A204.1 (cell line): ENCODE measurements around the gene PARG.
"Not testable (repeated sequence)": the region's sequence is repeated elsewhere in the genome, so short reads cannot be mapped to it uniquely, and the experiment has no call there.

Experiments used
- FAIRE-seq: peaks from 2 replicates; lab custom pipeline; 2012; peaks lifted over from hg19 to GRCh38; lab: Jason Lieb, UNC

The PARG gene

DNA sequence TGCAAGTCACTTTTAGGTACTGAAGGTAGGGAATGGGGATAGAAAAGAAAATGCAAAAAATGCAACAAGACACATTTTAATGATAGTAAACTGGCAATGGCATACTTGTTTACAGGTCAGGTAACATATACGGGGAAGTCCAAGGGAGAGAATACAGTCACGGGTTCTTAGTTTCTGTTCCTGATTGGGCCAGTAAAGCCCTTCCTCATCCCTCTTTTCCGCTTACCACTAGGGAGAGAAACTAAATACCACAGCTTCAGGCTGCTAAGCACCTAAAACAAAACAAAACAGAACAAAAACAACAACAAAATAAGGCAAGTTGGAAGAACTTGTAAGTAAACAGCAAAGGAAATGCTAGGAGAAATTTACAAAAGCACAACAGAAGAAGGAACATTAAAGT lies 114.5 kb downstream of the PARG start:
- no peak for FAIRE-seq

DNA sequence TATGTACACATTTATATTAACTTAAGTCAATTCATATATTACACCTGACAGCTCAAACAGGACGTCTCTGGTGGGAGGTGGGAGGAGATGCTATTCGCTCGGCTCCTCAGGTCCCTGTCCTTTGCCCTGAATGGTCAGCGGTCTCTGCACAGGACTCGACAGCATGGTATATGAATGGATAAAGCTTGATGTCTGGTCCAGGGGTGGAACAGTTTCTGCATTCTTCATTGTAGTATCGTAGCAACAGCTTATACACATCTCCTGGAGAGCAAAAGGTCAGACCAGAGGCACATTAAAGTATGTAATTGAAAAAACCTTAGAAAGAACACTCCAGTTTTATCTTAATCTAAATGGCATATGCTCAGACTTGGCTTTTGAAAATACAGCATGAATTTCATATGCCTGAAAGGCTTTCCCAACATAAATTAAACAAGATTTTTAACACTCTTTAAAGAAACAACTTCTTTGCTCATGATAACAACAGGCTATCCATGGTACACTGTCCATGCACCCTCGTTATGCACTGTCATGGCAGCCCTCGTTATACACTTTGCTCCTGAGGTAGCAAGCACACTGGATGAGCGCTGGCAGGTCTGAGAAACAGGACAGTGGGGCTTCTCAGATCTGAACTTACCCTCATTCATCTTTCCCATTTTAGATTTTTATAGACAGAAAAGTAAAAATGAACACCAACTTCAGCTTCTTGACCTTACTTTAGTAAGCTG lies 122.4 kb downstream of the PARG start:
- FAIRE-seq, result no peak

DNA sequence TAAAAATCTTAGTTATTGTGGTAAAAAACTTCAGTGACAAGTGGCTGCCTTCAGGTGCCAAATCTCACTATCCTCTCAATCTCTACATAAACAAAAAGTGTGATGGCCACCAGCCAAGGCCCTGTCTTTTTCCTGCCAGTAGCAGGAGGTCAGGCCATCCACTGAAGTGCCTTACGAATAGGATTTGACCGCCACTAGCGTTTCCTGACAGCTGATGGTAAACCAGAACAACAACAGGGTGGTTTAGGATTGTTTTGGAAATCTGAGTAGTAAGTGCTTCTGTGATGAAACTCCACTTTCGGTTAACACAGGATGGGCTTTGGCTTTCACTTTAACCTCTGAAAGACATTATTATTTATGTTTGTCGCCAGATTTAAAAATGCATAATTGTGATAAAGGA lies 124.0 kb downstream of the PARG start:
- no peak for FAIRE-seq

DNA sequence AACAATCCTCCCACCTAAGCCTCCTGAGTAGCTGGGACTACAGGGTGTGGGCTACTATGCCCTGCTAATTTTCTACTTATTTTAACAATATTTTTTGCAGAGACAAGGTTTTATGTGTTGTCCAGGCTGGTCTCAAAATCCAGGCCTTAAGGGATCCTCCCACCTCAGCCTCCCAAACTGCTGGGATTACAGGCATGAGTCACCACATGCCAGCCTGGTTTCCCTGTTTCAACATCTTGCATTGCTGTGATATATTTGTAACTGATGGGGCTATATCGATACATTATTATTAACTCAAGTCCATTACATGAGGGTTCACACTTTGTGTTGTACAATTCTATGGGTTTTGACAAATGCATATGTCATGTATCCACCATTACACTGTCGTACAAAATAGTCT lies 137.8 kb downstream of the PARG start:
- FAIRE-seq, result no peak

DNA sequence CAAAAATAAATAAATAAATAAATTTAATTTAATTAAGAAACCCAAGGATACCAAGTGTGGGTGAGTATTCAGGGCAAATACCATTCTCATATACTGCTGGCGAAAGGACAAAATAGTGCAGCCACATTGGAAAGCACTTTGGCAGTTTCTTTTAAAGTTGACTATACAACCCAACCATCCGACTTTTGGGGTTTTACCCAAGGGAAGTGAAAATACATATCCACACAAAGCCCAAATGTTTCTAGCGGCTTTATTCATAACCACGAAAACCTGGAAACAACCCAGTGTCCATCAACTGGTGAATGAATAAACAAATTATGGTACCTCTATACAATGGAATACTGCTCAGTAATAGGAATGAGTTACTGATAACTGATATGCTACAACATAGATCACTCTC lies 143.6 kb downstream of the PARG start:
- FAIRE-seq, result no peak

DNA sequence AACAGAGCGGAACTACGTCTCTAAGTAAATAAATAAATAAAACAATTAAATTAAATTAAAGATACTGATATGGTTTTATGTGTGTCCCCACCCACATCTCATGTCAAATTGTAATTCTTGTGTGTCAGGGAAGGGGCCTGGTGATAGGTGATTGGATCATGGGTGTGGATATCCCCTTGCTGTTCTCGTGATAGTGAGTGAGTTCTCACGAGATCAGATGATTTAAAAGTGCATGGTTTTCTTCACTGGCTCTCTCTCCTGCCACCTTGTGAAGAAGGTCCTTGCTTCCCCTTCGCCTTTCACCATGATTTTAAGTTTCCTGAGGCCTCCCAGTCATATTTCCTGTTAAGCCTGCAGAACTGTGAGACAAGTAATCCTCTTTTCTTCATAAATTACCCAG lies 150.7 kb downstream of the PARG start:
- no peak for FAIRE-seq

DNA sequence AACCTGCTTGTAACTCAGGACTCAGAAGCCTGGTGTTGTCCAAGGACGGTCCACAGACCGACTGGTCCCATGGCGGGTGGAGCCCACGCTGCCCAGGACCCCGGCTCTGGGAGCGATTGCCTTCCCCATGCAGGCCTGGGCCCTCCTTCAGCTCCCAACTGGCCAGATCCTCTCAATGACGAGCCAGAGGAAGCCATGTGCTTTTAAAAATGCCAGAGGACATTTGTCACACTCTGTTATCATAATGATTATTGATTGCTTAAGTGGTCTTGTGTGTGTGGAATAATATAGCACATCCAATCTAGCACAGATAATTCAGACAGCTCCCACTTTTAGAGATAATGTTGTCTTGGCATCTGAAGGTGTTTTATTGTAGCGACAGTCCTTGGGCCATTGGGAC lies 157.1 kb downstream of the PARG start:
- FAIRE-seq, result no peak

DNA sequence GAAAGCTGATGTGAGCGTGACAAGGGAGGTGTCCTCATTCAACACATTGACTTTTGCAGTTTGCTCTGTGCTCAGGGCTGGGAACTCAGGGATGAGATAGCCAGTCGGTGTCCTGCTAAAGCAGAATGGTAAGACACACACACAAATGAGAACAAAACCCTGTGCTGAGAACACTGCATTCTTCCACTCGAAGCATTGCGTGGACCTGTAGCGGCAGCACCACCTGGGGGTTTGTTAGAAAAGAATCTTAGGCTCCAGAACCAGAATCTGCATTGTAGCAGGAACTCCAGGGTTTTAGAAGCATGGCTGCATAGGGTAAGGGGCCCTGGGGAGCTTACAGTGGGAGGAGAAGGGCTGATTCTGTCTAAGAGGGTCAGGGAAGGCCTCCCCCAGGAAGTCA lies 158.2 kb downstream of the PARG start:
- FAIRE-seq, result no peak

DNA sequence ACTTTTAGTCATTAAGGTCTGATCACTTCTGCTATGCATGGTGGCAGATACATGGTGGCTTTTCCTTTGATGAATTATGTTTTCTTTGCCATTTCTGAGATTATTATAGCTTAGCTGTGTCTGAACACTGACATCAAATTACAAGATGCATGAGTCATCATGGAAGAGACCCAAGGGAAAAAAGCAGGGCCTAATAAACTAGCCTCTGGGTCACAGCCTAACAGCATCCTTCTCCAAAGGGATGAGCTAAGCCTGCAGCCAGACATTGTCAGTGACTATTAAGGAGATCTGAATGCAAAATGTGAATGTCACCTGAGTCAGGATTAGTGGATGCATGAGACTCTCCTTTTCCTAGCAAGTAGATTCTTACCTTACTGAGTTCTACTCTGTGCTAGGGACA lies 160.6 kb downstream of the PARG start:
- no peak for FAIRE-seq

DNA sequence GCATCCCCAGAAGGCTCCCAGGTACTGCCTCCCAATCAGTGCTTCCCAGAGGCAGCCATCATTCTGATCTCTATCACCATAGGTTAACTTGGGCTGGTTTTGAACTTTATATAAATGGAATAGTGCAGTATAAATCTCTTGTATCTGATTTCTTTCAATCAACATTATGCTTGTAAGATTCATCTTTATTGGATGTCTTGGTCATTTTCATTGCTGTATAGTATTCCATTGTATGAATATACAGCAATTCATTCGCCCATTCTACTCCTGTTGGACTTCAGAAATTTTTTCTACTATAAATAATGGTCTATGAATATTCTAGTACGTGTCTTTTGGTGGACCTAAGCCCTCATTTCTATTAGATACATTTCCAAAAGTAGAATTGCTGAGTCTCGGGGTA lies 163.6 kb downstream of the PARG start:
- no peak for FAIRE-seq

DNA sequence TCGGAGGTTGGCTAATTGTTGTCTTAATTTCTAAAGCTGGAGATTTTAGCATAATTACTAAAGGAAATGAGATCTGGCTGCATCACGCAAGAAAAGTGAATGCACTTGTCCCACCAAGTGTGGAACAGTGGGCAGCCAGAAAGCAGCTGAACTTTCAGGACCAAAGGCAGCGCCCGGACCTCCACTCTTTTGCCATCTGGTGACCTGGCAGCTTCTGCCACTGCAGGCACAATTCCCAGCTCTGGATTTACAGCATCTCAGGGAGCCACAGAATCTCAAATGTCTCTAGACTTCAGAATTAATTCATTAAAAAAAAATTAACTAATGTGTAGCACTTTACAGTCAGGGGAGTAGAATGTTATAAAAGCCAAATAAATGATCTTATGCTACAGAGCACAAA lies 165.0 kb downstream of the PARG start:
- no peak for FAIRE-seq

DNA sequence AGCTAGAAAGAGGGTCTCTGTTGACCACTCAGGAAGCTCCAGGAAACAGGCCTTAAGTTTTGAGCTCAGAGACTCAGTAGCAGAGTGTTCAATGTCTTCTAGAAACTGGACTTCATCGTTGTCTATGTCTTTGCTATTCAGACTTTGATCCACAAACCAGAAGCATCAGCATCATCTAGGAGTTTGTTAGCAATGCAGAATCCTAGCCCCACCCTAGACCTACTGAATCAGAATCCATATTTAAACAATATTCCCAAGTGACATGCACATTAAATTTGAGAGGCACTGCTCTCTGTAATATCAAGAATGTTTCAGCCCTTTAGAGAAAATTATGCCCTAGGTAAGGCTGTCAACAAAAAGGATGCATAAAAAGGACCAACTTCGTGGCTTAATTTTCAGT lies 166.8 kb downstream of the PARG start:
- FAIRE-seq, result no peak

DNA sequence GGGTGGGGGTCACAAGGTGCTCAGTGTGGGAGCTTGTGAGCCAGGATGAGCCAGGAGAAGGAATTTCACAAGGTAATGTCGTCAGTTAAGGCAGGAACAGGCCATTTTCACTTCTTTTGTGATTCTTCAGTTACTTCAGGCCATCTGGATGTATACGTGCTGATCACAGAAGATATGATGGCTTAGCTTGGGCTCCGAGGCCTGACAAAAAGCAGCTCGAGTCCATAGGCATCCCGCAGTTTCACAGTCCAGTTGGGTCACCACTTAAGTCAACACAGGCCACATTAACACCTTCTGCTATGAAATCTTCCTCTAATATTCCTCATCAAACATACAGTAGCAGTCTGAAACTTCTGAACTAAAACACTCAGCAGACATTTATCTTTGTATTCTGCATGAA lies 168.9 kb downstream of the PARG start:
- not testable (repeated sequence) for FAIRE-seq

DNA sequence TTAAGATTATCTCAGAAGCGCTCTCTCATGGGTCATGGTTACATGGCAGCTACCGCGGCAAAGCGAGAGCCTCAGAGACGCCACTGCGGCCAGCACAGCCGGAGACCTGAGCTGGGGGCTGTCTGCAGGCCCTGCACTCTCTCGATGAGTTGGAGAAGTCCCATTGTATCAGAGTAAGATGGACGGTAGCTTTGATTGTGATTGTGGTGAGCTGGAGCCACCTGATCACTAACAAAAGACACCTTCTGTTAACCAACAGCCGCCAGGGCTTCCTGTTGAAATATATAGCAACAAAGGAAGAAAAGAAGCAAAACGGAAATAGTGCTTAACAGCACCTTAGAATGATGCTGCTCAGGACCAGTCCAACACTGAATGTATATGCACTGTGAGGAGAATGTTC lies 170.8 kb downstream of the PARG start:
- not testable (repeated sequence) for FAIRE-seq

DNA sequence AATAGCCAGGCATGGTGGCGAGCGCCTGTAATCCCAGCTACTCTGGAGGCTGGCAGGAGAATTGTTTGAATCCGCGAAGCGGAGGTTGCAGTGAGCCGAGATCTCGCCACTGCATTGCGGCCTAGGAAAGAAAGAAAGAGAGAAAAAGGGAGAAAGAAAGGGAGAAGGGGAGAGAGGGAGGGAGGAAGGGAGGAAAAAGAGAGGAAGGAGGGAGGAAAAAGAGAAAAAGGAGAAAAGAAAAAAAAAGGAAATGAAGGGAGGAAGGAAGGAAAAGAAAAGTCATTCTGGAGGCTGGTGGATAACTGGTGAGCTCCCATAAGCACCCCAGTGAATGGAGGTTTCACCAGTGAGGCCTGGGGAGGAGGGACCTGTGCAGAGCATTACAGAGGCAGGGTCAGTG lies 172.1 kb downstream of the PARG start:
- no peak for FAIRE-seq

DNA sequence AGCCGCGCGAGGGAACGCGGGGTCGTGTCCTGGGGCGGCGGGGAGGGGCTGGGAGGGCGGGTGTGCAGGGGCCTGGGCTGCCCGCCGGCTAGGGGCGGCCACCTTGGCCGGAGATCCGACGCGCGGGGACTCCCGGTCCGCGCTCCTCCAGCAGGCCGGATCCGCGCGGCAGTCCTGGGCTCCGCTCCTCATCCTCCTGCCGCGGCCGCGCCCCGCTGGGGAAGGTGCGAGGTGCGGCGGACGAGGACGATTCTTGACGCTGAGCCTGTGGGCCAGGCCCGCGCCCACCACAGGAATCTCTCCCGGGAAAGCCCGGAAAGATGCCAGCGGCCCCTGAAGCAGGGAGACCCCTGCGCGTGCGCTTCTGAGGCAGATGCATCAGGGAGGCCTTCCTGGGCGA lies 173.1 kb downstream of the PARG start:
- FAIRE-seq, result no peak

DNA sequence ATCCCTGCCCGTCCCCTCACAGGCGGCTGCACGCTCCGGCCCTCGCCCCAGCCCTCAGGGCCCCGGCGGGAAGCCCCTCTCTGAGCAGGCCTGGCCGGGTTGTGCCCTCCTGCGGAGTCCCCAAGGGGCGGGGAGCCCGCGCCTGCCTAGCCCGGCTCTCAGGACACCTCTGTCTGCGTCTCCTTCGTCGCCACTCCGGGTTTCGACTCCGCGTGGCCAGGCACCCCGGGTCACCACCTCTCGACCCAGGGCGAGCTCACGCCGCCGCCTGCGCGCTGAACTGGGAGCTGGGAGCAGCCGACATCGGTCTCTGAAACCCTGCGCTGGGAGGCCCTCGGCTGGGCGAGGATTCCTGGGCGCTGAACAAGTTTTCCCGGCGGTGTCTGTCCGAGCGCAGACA lies 173.5 kb downstream of the PARG start:
- FAIRE-seq, result no peak
